ENCODE data around the gene PPT2.

PPT2 gene

GRCh38 chr6:32151863-32152768, 1.8 kb upstream of the PPT2 start, which contains the start of gene PRRT1:
TSS of gene PRRT1 (minus strand) at chr6:32151939. CDS start at chr6:32151827, 112 bp downstream.
- TF ChIP-seq POLR2A (IDR thresholded peaks at IDR 0.05; ENCODE audit: low read depth, low read length): no peak
- FAIRE-seq (no peak), DNase-seq (ENCODE audit: insufficient read length, low spot score) (no peak)

GRCh38 chr6:32152769-32153563, 975 bp upstream of the PPT2 start:
- no peak for FAIRE-seq
- no peak for TF ChIP-seq POLR2A (IDR thresholded peaks at IDR 0.05; ENCODE audit: low read depth, low read length)

DNA sequence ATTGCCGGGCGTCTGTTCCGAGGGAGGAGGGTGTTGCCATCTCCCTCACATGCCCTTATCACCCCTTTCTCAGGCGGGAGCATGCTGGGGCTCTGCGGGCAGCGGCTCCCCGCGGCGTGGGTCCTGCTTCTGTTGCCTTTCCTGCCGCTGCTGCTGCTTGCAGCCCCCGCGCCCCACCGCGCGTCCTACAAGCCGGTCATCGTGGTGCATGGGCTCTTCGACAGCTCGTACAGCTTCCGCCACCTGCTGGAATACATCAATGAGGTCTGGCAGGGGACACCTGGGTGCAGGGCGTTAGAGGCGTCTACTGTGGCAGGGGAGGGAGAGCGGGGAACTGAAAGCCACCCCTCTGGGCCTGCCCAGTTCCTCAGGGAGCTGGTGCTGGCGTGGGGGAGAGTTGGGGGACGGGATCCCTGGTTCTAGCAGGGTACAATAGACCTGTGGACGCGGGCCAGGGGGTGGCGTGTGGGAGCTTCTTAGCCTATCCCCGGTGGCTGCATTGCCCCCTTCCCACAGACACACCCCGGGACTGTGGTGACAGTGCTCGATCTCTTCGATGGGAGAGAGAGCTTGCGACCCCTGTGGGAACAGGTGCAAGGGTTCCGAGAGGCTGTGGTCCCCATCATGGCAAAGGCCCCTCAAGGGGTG, 697 bp downstream of the PPT2 start:
- DNase-seq (ENCODE audit: insufficient read length, low spot score) (peak; percentile 64), FAIRE-seq (no peak)
- TF ChIP-seq POLR2A (IDR thresholded peaks at IDR 0.05; ENCODE audit: low read depth, low read length): no peak

More at GRCh38 chr6:32152769-32153563, 975 bp upstream of the PPT2 start:
- DNase-seq (ENCODE audit: insufficient read length, low spot score): no peak

DNA sequence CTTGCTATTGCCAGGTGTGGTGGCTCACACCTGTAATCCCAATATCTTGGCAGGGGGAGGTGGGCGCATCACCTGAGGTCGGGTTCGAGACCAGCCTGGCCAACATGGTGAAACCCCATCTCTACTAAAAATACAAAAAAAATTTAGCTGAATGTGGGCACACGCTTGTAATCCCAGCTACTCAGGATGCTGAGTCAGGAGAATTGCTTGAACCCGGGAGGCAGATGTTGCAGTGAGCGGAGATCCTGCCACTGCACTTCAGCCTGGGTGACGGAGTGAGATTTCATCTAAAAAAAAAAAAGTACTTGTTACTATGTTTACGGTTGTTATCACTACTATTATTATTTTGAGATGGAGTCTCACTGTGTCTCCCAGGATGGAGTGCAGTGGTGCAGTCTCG, 3.0 kb downstream of the PPT2 start:
- no peak for TF ChIP-seq POLR2A (IDR thresholded peaks at IDR 0.05; ENCODE audit: low read depth, low read length)
- FAIRE-seq (no peak), DNase-seq (ENCODE audit: insufficient read length, low spot score) (no peak)

GRCh38 chr6:32158052-32158451, 4.1 kb downstream of the PPT2 start:
- TF ChIP-seq POLR2A (IDR thresholded peaks at IDR 0.05; ENCODE audit: low read depth, low read length): no peak
- no peak for FAIRE-seq
- no peak for DNase-seq (ENCODE audit: insufficient read length, low spot score)

- no peak for FAIRE-seq
- TF ChIP-seq POLR2A (IDR thresholded peaks at IDR 0.05; ENCODE audit: low read depth, low read length): no peak
- no peak for DNase-seq (ENCODE audit: insufficient read length, low spot score)
These were observed 9.8 kb downstream of the PPT2 start for GRCh38 chr6:32163559-32164258.

DNA sequence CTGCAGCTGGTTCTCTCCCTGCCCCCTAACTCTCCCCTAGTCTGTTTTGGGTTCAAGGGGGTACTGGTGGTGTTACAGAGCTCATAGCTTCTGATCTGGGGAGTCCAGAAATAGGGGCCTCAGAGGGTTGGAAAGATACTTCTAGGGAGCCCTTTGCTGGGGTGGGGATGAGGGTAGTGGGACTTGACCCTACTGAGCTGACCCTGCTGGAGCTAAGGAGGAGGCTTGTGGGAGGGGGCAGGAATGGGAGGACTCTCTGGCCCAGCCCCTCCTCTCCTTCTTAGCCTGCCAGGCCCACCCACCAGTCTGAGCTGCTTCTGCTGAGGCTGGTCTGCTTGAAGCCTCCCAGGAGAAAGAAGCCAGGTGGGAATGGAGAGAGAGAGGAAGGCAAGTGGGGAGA, 10.4 kb downstream of the PPT2 start, which contains the start of gene EGFL8:
EGFL8 (plus strand) TSS at position 301 of the 400 bp plus-strand sequence. CDS start 1,571 bp downstream, outside the sequence.
- FAIRE-seq (no peak), DNase-seq (ENCODE audit: insufficient read length, low spot score) (no peak)
- TF ChIP-seq POLR2A (IDR thresholded peaks at IDR 0.05; ENCODE audit: low read depth, low read length): no peak

DNA sequence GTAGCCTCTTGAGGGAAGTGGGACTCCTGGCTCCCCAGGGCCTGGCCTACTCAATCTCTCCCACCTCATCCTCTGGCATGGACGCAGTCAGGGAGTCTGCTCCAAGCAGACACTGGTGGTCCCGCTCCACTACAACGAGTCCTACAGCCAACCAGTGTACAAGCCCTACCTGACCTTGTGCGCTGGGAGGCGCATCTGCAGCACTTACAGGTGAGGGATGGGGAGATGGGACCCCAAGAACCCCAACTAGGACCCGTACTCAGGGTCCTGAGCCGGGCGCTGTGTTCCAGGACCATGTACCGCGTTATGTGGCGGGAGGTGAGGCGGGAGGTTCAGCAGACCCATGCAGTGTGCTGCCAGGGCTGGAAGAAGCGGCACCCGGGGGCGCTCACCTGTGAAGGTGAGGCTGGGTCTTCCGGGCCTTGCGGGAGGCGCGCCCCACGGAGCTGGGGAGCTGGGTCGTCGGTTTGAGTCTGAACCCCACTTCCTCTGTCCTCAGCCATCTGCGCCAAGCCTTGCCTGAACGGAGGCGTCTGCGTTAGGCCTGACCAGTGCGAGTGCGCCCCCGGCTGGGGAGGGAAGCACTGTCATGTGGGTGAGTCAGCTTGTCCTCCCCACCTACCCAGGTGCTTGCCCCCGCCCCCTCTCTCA, 12.6 kb downstream of the PPT2 start:
- TF ChIP-seq POLR2A (IDR thresholded peaks at IDR 0.05; ENCODE audit: low read depth, low read length): no peak
- FAIRE-seq: no peak
- no peak for DNase-seq (ENCODE audit: insufficient read length, low spot score)

DNA sequence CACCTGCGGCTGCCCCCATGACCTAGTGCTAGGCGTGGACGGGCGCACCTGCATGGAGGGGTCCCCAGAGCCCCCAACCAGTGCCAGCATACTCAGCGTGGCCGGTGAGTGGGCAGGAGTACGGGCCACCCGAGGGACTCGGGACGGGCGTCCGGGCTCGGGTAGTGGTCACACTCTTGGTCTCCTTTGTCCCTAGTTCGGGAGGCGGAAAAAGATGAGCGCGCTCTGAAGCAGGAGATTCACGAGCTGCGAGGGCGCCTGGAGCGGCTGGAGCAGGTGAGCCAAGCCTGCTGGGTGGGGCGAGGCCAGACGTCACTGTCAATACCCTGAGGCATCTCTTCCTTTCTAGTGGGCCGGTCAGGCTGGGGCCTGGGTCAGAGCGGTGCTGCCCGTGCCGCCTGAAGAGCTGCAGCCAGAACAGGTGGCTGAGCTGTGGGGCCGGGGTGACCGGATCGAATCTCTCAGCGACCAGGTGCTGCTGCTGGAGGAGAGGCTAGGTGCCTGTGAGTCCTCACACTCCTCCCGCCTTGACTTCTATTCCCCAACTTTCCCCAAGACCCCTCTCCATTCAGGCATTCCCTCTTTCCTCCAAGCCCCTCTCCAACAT, 13.3 kb downstream of the PPT2 start:
- no peak for TF ChIP-seq POLR2A (IDR thresholded peaks at IDR 0.05; ENCODE audit: low read depth, low read length)
- DNase-seq (ENCODE audit: insufficient read length, low spot score) (no peak), FAIRE-seq (no peak)

DNA sequence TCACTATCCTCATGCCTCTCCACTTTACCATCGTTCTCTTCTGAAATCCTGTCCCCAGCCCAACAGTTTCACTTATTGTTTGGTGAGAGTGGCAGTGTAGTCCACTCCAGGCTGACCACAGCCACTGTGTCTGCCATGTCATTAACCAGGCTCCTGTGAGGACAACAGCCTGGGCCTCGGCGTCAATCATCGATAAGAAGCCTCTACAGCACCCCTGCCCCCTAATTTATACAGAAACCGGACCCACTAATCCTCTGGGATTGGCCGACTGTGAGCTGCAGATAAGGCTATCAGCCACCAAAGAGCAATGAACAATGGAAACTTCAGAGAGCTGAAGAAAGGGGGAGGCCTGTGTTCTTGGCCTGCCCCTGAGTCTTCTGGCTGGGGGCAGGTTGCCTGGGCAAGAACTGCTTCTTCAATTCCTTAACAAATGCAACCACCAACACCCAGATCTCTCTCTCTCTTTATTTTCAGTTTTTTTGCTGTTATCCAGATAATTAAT, 13.9 kb downstream of the PPT2 start:
- no peak for TF ChIP-seq POLR2A (IDR thresholded peaks at IDR 0.05; ENCODE audit: low read depth, low read length)
- FAIRE-seq (no peak), DNase-seq (ENCODE audit: insufficient read length, low spot score) (no peak)

DNA sequence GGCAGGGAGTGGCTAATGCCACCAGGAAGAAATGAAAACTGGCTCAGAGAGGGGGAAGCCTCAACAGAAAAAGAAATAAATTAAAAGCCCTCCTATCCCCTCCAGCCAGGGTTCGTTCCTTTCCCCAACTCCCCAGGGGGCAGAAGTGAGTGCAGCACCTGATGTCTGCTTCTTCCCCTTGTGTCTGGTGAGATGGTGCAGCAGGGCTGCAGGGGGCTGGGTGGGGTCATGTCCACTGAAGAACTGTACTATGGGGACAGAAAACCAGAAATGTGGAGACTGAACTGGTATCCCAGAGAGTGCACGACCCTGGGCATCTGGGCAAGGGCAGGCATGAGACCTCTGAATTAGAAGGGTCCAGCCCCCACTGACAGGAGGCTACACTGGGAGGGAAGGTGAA, 14.4 kb downstream of the PPT2 start:
- TF ChIP-seq POLR2A (IDR thresholded peaks at IDR 0.05; ENCODE audit: low read depth, low read length): no peak
- FAIRE-seq: no peak
- DNase-seq (ENCODE audit: insufficient read length, low spot score): no peak
